Upper lobe of left lung (tissue), 4 donors: ENCODE measurements around the gene SETD5.

Experiments used
- EP300 ChIP-seq, 4 donors: sonication (generic); formaldehyde crosslinking; IDR thresholded peaks; one replicate each; pipeline ENCODE4 v1.5.1; 2017; ENCODE audit warnings: antibody characterized with exemption in 4 of 4, control low read depth in 2 of 4
- POLR2AphosphoS5 ChIP-seq, 2 donors: sonication (generic); formaldehyde crosslinking; IDR thresholded peaks; one replicate each; pipeline ENCODE4 v1.5.1; 2017; ENCODE audit warnings: antibody characterized with exemption in 2 of 2
- TF ChIP-seq, protein P1 (sequence below), 6 experiments: fragments of 450-650 bp in 4 of 6; fragments of 200-600 bp in 2 of 6; sonication (generic) in 2 of 6; IDR thresholded peaks; one replicate each; pipeline ENCODE4 v1.5.1; 2016 to 2019; ENCODE audit warnings: antibody characterized with exemption in 6 of 6

DNA sequence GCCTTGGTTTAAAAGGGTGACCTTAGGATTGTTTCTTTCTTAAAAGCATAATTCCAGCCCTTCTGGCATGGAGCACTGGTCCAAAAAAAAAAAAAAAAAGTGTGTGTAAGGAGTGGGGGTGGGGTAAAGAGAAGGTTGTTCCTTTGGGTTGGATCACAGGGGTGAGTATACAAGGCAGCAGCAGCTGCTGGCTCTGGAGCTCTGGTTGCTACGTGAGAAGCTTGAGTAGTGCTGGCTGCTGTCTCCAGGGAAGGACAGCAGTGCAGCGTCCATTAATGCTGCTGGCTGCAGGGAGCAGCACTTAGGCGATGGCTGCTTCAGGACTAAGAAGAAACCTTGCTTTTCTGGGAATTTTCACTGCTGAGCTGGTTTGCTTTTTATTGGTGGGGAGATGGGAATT is 2.3 kb downstream of the SETD5 start:
- TF ChIP-seq, protein P1, sequence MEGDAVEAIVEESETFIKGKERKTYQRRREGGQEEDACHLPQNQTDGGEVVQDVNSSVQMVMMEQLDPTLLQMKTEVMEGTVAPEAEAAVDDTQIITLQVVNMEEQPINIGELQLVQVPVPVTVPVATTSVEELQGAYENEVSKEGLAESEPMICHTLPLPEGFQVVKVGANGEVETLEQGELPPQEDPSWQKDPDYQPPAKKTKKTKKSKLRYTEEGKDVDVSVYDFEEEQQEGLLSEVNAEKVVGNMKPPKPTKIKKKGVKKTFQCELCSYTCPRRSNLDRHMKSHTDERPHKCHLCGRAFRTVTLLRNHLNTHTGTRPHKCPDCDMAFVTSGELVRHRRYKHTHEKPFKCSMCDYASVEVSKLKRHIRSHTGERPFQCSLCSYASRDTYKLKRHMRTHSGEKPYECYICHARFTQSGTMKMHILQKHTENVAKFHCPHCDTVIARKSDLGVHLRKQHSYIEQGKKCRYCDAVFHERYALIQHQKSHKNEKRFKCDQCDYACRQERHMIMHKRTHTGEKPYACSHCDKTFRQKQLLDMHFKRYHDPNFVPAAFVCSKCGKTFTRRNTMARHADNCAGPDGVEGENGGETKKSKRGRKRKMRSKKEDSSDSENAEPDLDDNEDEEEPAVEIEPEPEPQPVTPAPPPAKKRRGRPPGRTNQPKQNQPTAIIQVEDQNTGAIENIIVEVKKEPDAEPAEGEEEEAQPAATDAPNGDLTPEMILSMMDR (IDR thresholded peaks at IDR 0.05) = no peak
- TF ChIP-seq POLR2AphosphoS5 (IDR thresholded peaks at IDR 0.05) (peak in 1 of 2 donors; percentile 65), EP300 (IDR thresholded peaks at IDR 0.05) (no peak)
